ENCODE measurements around the gene BUB1. TPM values are rescaled to one million over a fixed set of nuclear protein-coding genes. Genes with fewer than 3 reads are reported as not detected.
"Not testable (repeated sequence)": the region's sequence is repeated elsewhere in the genome, so short reads cannot be mapped to it uniquely, and the experiment has no call there.

BUB1 gene
- 8.7 TPM for polyA plus RNA-seq (ENCODE audit: insufficient read length)

GRCh38 chr2:110677530-110678456, at the start of gene BUB1:
BUB1 (minus strand) TSS chr2:110678063; CDS start chr2:110677995, 68 bp downstream.
- peak; percentile 97 for DNase-seq

GRCh38 chr2:110726285-110726684, 48.4 kb upstream of the BUB1 start:
- DNase-seq = no peak

GRCh38 chr2:110725859-110726258, 48.0 kb upstream of the BUB1 start:
- DNase-seq = no peak

- DNase-seq = no peak
These were observed 47.5 kb upstream of the BUB1 start for GRCh38 chr2:110725370-110725769.

- DNase-seq = no peak
These were observed 47.0 kb upstream of the BUB1 start for GRCh38 chr2:110724820-110725219.

- no peak for DNase-seq
These were observed 42.7 kb upstream of the BUB1 start for GRCh38 chr2:110720547-110720946.

- DNase-seq = no peak
These were observed 41.1 kb upstream of the BUB1 start for GRCh38 chr2:110718990-110719389.

- no peak for DNase-seq
These were observed 40.5 kb upstream of the BUB1 start for GRCh38 chr2:110718382-110718781.

GRCh38 chr2:110717734-110718133, 39.9 kb upstream of the BUB1 start:
- peak; percentile 10 for DNase-seq

- DNase-seq = no peak
These were observed 39.2 kb upstream of the BUB1 start for GRCh38 chr2:110716959-110717645.

GRCh38 chr2:110714452-110715224, 36.8 kb upstream of the BUB1 start:
- DNase-seq = no peak

GRCh38 chr2:110713513-110714362, 35.9 kb upstream of the BUB1 start:
- DNase-seq = no peak

- no peak for DNase-seq
These were observed 34.9 kb upstream of the BUB1 start for GRCh38 chr2:110712737-110713136.

- no peak for DNase-seq
These were observed 30.6 kb upstream of the BUB1 start for GRCh38 chr2:110708455-110708854.

- DNase-seq = no peak
These were observed 29.6 kb upstream of the BUB1 start for GRCh38 chr2:110707386-110707965.

- no peak for DNase-seq
These were observed 24.9 kb upstream of the BUB1 start for GRCh38 chr2:110702514-110703380.

- DNase-seq = not testable (repeated sequence)
These were observed 20.4 kb upstream of the BUB1 start for GRCh38 chr2:110698253-110698652.

- DNase-seq = not testable (repeated sequence)
These were observed 17.5 kb upstream of the BUB1 start for GRCh38 chr2:110695146-110695898.

GRCh38 chr2:110691612-110692258, 13.9 kb upstream of the BUB1 start:
- no peak for DNase-seq

All from hindlimb muscle (tissue), 1 donor.